OCI-LY1 (cell line): ENCODE measurements around the gene SRBD1.

Experiments used
- H2AFZ ChIP-seq: fragments of 200-600 bp; sonication (generic), shearing (Covaris generic); 2 replicates; pipeline ENCODE4 v1.6.0; 2014; ENCODE audit warnings: antibody characterized with exemption, mild to moderate bottlenecking, low read length
- H3F3A ChIP-seq: fragments of 200-600 bp; sonication (generic), shearing (Covaris generic); 2 replicates; pipeline ENCODE4 v1.6.0; 2014; ENCODE audit warnings: mild to moderate bottlenecking, antibody characterized with exemption, low read length, moderate library complexity; ENCODE audit not compliant: insufficient read depth
- H3K27ac ChIP-seq: fragments of 200-600 bp; sonication (generic); 2 replicates; pipeline ENCODE4 v1.5.1; 2014; ENCODE audit warnings: low read length, mixed run types, mild to moderate bottlenecking, low read depth; ENCODE audit not compliant: poor library complexity, severe bottlenecking
- H3K27me3 ChIP-seq: fragments of 200-600 bp; sonication (generic); 2 replicates; pipeline ENCODE4 v1.6.0; 2014; ENCODE audit warnings: antibody characterized with exemption, mild to moderate bottlenecking, low read length, moderate library complexity; ENCODE audit not compliant: insufficient read depth
- H3K36me3 ChIP-seq: fragments of 200-600 bp; sonication (generic); 2 replicates; pipeline ENCODE4 v1.6.1; 2014; ENCODE audit warnings: mild to moderate bottlenecking, antibody characterized with exemption, low read length, moderate library complexity, mixed read lengths; ENCODE audit not compliant: insufficient read depth
- H3K4me1 ChIP-seq: fragments of 200-600 bp; sonication (generic); 2 replicates; pipeline ENCODE4 v1.5.1; 2014; ENCODE audit warnings: mild to moderate bottlenecking, low read length, moderate library complexity; ENCODE audit not compliant: insufficient read depth, severe bottlenecking
- H3K4me2 ChIP-seq: fragments of 200-600 bp; sonication (generic), shearing (Covaris generic); 2 replicates; pipeline ENCODE4 v1.6.1; 2014; ENCODE audit warnings: low read length
- H3K4me3 ChIP-seq: fragments of 200-600 bp; sonication (generic); 2 replicates; pipeline ENCODE4 v1.5.1; 2014; ENCODE audit warnings: low read length, low read depth, mild to moderate bottlenecking, mixed read lengths; ENCODE audit not compliant: poor library complexity, severe bottlenecking
- H3K79me2 ChIP-seq: fragments of 200-600 bp; shearing (Covaris generic); 2 replicates; pipeline ENCODE4 v1.6.1; 2016; ENCODE audit warnings: mixed run types, low read length, mixed read lengths; ENCODE audit not compliant: insufficient read depth
- H3K9ac ChIP-seq: fragments of 200-600 bp; sonication (generic), shearing (Covaris generic); 2 replicates; pipeline ENCODE4 v1.6.1; 2014; ENCODE audit warnings: mild to moderate bottlenecking, low read length, mixed read lengths
- H3K9me2 ChIP-seq: fragments of 200-600 bp; sonication (generic), shearing (Covaris generic); 2 replicates; pipeline ENCODE4 v1.6.1; 2014; ENCODE audit warnings: low read depth, mild to moderate bottlenecking, low read length, mixed read lengths
- H3K9me3 ChIP-seq: fragments of 200-600 bp; shearing (Covaris generic); 2 replicates; pipeline ENCODE4 v1.6.1; 2014; ENCODE audit warnings: low read length, mixed read lengths
- H4K20me1 ChIP-seq: fragments of 200-600 bp; sonication (generic), shearing (Covaris generic); 2 replicates; pipeline ENCODE4 v1.6.0; 2016; ENCODE audit warnings: mild to moderate bottlenecking, low read length; ENCODE audit not compliant: insufficient read depth
- CTCF ChIP-seq: fragments of 200-600 bp; sonication (generic), shearing (Covaris generic); IDR thresholded peaks from 2 replicates; pipeline ENCODE4 v1.5.1; 2017; ENCODE audit warnings: mild to moderate bottlenecking, antibody characterized with exemption, low read length, moderate library complexity, mixed read lengths
- EZH2 ChIP-seq: fragments of 200-600 bp; sonication (generic), shearing (Covaris generic); IDR thresholded peaks from 2 replicates; pipeline ENCODE4 v1.8.0; 2017; ENCODE audit warnings: borderline replicate concordance, mixed run types, mild to moderate bottlenecking, antibody characterized with exemption, low read length, moderate library complexity, mixed read lengths

The SRBD1 gene

GRCh38 chr2:45637440-45637839 lies 26.4 kb upstream of the SRBD1 start:
- H3K4me2 ChIP-seq = no peak overlapping the region
- H3K36me3 ChIP-seq = no peaks in the 10 kb centered on the region
- H3K79me2 ChIP-seq = no peaks in the 10 kb centered on the region
- no peaks in the 10 kb centered on the region for H3K9me3 ChIP-seq
- no peaks in the 10 kb centered on the region for H3K4me1 ChIP-seq
- TF ChIP-seq EZH2 = no peak
- no peak for TF ChIP-seq CTCF
- H3K27ac ChIP-seq = no peak overlapping the region
- no peaks in the 10 kb centered on the region for H3K9me2 ChIP-seq
- H3F3A ChIP-seq = no peaks in the 10 kb centered on the region
- no peak overlapping the region for H3K4me3 ChIP-seq
- H3K9ac ChIP-seq = no peak overlapping the region
- no peak overlapping the region for H2AFZ ChIP-seq
- no peaks in the 10 kb centered on the region for H4K20me1 ChIP-seq
- H3K27me3 ChIP-seq = no peaks in the 10 kb centered on the region

GRCh38 chr2:45636008-45636407 lies 24.9 kb upstream of the SRBD1 start:
- Histone ChIP-seq H3K27me3 (no peaks in the 10 kb centered on the region), H3K36me3 (no peaks in the 10 kb centered on the region), H3F3A (no peaks in the 10 kb centered on the region), H3K9me3 (no peaks in the 10 kb centered on the region), H4K20me1 (no peaks in the 10 kb centered on the region), H2AFZ (no peak overlapping the region), H3K9ac (no peak overlapping the region), H3K4me2 (no peak overlapping the region), H3K79me2 (no peaks in the 10 kb centered on the region), H3K27ac (no peak overlapping the region), H3K4me1 (no peaks in the 10 kb centered on the region), H3K4me3 (no peak overlapping the region), H3K9me2 (no peaks in the 10 kb centered on the region)
- TF ChIP-seq EZH2 (no peak), CTCF (no peak)

- Histone ChIP-seq H3K27ac (no peak overlapping the region), H3K9me3 (no peaks in the 10 kb centered on the region), H4K20me1 (no peaks in the 10 kb centered on the region), H3K79me2 (no peaks in the 10 kb centered on the region), H2AFZ (no peak overlapping the region), H3K4me2 (no peak overlapping the region), H3K9me2 (no peaks in the 10 kb centered on the region), H3K27me3 (no peaks in the 10 kb centered on the region), H3F3A (no peaks in the 10 kb centered on the region), H3K4me3 (no peak overlapping the region), H3K4me1 (no peaks in the 10 kb centered on the region), H3K36me3 (no peaks in the 10 kb centered on the region), H3K9ac (no peak overlapping the region)
- TF ChIP-seq EZH2 = no peak
- TF ChIP-seq CTCF = no peak
Observed at GRCh38 chr2:45634223-45634622, 23.2 kb upstream of the SRBD1 start.
